ENCODE measurements around the gene RFLNA. TPM values are rescaled to one million over a fixed set of nuclear protein-coding genes. Genes with fewer than 3 reads are reported as not detected.

RFLNA gene
- total and polyA plus RNA-seq, 2 of the 4 experiments (the other 2 are of a cell fraction): not detected

DNA sequence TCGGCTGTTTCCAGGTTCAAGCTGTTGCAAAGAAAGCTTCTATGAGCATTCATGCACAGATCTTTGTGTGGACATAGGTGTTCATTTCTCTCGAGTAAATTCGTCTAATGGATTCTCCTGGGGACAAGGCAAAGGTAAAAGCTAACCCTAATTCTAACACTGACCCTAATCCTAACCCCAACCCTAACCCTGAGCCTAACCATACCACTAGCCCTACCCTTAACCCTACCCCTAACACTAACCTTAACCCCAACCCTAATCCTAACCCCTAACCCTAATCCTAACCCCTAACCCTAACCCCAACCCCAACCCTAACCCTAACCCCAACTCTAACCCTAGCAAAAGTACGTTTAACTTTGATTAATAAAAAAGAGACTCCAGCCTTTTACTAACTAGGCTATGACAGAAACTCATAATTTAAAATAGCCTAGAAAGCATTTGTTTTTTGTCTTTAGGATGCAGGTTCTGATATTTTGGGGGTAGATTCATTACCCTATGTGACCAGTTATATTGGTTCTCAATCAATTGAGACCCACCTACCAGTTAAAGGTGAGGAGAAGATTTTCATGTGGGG is 27.6 kb upstream of the RFLNA start:
- no peak overlapping the region for H3K27ac ChIP-seq (ENCODE audit: insufficient read depth, low read length)
- TF ChIP-seq MXI1 (IDR thresholded peaks at IDR 0.05; ENCODE audit: borderline replicate concordance, low read depth, low read length): no peak
- TF ChIP-seq MAZ (IDR thresholded peaks at IDR 0.05; ENCODE audit: borderline replicate concordance, low read depth, low read length): no peak
- no peak for TF ChIP-seq SMC3 (IDR thresholded peaks at IDR 0.05; ENCODE audit: low read depth, low read length)
- no peak for TF ChIP-seq NFE2L2 (IDR thresholded peaks at IDR 0.05; ENCODE audit: low read depth, low read length)
- no peak for TF ChIP-seq MAFK (IDR thresholded peaks at IDR 0.05; ENCODE audit: low read depth, low read length)
- TF ChIP-seq RCOR1 (IDR thresholded peaks at IDR 0.05; ENCODE audit: insufficient replicate concordance, low read length): no peak
- no peak for TF ChIP-seq RFX5 (IDR thresholded peaks at IDR 0.05; ENCODE audit: low read depth, low read length)
- TF ChIP-seq, protein P1, sequence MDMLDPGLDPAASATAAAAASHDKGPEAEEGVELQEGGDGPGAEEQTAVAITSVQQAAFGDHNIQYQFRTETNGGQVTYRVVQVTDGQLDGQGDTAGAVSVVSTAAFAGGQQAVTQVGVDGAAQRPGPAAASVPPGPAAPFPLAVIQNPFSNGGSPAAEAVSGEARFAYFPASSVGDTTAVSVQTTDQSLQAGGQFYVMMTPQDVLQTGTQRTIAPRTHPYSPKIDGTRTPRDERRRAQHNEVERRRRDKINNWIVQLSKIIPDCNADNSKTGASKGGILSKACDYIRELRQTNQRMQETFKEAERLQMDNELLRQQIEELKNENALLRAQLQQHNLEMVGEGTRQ (IDR thresholded peaks at IDR 0.05; ENCODE audit: low read depth, low read length): no peak
- TF ChIP-seq RAD21 (IDR thresholded peaks at IDR 0.05; ENCODE audit: low read length): no peak
- no peak for TF ChIP-seq POLR2A (IDR thresholded peaks at IDR 0.05; ENCODE audit: low read depth, low read length)
- no peak for TF ChIP-seq FOS (IDR thresholded peaks at IDR 0.05; ENCODE audit: low read depth, low read length)
- no peak for TF ChIP-seq CEBPB (IDR thresholded peaks at IDR 0.05; ENCODE audit: low read depth, low read length)
- TF ChIP-seq, protein P2, sequence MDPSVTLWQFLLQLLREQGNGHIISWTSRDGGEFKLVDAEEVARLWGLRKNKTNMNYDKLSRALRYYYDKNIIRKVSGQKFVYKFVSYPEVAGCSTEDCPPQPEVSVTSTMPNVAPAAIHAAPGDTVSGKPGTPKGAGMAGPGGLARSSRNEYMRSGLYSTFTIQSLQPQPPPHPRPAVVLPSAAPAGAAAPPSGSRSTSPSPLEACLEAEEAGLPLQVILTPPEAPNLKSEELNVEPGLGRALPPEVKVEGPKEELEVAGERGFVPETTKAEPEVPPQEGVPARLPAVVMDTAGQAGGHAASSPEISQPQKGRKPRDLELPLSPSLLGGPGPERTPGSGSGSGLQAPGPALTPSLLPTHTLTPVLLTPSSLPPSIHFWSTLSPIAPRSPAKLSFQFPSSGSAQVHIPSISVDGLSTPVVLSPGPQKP (IDR thresholded peaks at IDR 0.05; ENCODE audit: borderline replicate concordance, low read depth, low read length): no peak
- TF ChIP-seq CHD1 (IDR thresholded peaks at IDR 0.05; ENCODE audit: low read depth, low read length): no peak
- TF ChIP-seq, protein P3, sequence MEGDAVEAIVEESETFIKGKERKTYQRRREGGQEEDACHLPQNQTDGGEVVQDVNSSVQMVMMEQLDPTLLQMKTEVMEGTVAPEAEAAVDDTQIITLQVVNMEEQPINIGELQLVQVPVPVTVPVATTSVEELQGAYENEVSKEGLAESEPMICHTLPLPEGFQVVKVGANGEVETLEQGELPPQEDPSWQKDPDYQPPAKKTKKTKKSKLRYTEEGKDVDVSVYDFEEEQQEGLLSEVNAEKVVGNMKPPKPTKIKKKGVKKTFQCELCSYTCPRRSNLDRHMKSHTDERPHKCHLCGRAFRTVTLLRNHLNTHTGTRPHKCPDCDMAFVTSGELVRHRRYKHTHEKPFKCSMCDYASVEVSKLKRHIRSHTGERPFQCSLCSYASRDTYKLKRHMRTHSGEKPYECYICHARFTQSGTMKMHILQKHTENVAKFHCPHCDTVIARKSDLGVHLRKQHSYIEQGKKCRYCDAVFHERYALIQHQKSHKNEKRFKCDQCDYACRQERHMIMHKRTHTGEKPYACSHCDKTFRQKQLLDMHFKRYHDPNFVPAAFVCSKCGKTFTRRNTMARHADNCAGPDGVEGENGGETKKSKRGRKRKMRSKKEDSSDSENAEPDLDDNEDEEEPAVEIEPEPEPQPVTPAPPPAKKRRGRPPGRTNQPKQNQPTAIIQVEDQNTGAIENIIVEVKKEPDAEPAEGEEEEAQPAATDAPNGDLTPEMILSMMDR (conservative IDR thresholded peaks at IDR 0.05; ENCODE audit: low read depth, low read length): no peak
- no peak for TF ChIP-seq BHLHE40 (IDR thresholded peaks at IDR 0.05; ENCODE audit: low read depth, low read length)
- dilution Hi-C loops (cut with HindIII; ENCODE audit: low sequenced_read_pairs, unreplicated experiment) (no loop called here), in situ Hi-C loops (cut with MboI; ENCODE audit: low sequenced_read_pairs) (no loop called here), intact Hi-C loops (cut with micrococcal nuclease) (no loop called here)
- CTCF ChIA-PET: no interaction called here
- no TSS peak for BruUV-seq (replicated peaks)
- H3K9me3 ChIP-seq (ENCODE audit: control insufficient read depth, insufficient read depth, low read length): 0 out of 2 replicates have a peak, but pooled peaks cover 3% of the 10 kb centered on the region
- H2BK120ac ChIP-seq (ENCODE audit: low read depth, low read length): no peak overlapping the region
- H3K4ac ChIP-seq (ENCODE audit: low read depth, low read length): no peak overlapping the region
- H3K79me1 ChIP-seq (ENCODE audit: low read depth in 1 of 2, low read length in 2 of 2): no peaks in the 10 kb centered on the region
- no peak overlapping the region for H3K18ac ChIP-seq (ENCODE audit: low read depth, low read length)
- H3K36me3 ChIP-seq (ENCODE audit: control insufficient read depth, insufficient read depth, low read length): no peaks in the 10 kb centered on the region
- POLR2A ChIA-PET (ENCODE audit: unreplicated experiment): no interaction called here
- peaks cover 32% of the 10 kb centered on the region for H3K27me3 ChIP-seq (ENCODE audit: control insufficient read depth, insufficient read depth, low read length)
- no peak overlapping the region for H3K4me3 ChIP-seq (ENCODE audit: insufficient read depth, low read depth, low read length)
- H4K91ac ChIP-seq (ENCODE audit: insufficient read depth, low read depth, low read length): no peak overlapping the region
- H3K9ac ChIP-seq (ENCODE audit: low read depth, low read length): no peak overlapping the region
- WGBS, 2 experiments (ENCODE audit: extremely low coverage in 2 of 2, insufficient read length in 1 of 2): 40% methylated on average over 1 of the region's 4 CpGs; no CpG with 5 or more reads in 1 of the 2 experiments
- no peak for DNase-seq
- no peak overlapping the region for H3K23ac ChIP-seq (ENCODE audit: low read depth, low read length)
- no peak overlapping the region for H2BK20ac ChIP-seq (ENCODE audit: low read depth, low read length)
- H2BK15ac ChIP-seq (ENCODE audit: low read depth, low read length): no peak overlapping the region
- H4K20me1 ChIP-seq (ENCODE audit: insufficient read depth, low read length): no peaks in the 10 kb centered on the region
- H2BK5ac ChIP-seq (ENCODE audit: low read depth, low read length, poor library complexity, severe bottlenecking): no peak overlapping the region
- H3K9me1 ChIP-seq (ENCODE audit: insufficient read depth, low read length): no peaks in the 10 kb centered on the region
- no peaks in the 10 kb centered on the region for H3K4me1 ChIP-seq (ENCODE audit: control insufficient read depth, insufficient read depth, low read length)
- no peak overlapping the region for H4K5ac ChIP-seq (ENCODE audit: low read depth, low read length)
- no peak overlapping the region for H3K56ac ChIP-seq (ENCODE audit: extremely low read depth, insufficient read depth, low read length)
- no peak overlapping the region for H2AK9ac ChIP-seq (replicated peaks; ENCODE audit: low read depth, low read length, poor library complexity)
- no peak overlapping the region for H3K14ac ChIP-seq (replicated peaks; ENCODE audit: low read depth, low read length)
- no peak overlapping the region for H2AFZ ChIP-seq (replicated peaks; ENCODE audit: low read length, poor library complexity)
- ATAC-seq (ENCODE audit: low read depth): no peak
- no peak overlapping the region for H2AK5ac ChIP-seq (ENCODE audit: low read depth, low read length)
- H3K4me2 ChIP-seq (ENCODE audit: low read depth, low read length): no peak overlapping the region
- H4K8ac ChIP-seq (ENCODE audit: low read depth in 2 of 2, low read length in 2 of 2): no peak overlapping the region

Data from IMR-90 (cell line).